ENCODE results near the gene B4GALNT1.
"Not testable (repeated sequence)": the region's sequence is repeated elsewhere in the genome, so short reads cannot be mapped to it uniquely, and the experiment has no call there.

B4GALNT1 gene

DNA sequence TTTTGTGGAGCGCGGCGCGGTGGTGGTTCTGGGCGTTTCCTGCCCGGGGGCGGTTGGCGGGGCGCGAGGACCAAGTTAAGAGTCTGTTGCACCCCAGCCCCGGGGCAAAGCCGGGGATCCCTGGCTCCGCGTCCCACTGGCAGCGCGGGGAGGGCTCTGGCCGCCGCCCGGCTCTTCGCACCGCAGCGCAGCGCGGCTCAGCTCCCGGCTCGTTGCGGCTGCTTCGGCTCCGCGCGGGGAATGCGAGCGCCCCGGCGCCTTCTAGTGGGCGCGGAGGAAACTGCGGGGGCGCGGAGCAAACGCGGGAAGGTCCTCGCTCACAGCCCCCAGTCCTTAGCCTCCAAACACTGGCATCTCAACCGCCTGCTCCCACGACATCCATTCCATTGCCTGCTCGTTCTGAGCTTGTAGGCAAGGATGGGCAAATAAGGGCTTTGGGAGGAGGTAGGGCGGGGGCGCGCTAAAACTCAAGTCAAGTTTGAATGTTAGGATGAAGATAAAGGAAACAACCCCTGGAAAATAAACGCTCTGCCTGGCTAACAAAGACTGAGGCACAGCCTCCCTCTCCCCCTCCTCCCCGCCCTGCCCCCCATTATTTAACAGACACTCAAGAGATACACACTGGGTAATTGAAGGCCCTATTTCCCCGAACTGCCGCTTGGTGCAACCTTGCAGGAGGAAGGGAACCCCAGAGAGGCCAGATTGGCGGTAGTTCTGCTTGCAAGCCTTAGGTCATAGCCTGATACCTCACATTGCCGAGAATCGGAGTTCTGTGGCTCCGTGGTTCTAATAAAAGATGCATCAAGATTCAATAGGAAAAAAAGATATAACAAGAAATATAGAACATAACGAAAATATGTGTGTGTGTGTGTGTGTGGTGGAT lies at the start of gene B4GALNT1:
Gene B4GALNT1 (minus strand): TSS at position 244 of the 883 bp plus-strand sequence. CDS start 1,069 bp downstream, outside the sequence.
- Histone ChIP-seq H3K27me3 (ENCODE audit: insufficient read depth, low read length) (0 out of 2 replicates have a peak, but pooled peaks cover 3% of the 10 kb centered on the region), H2AFZ (ENCODE audit: low read length, unreplicated experiment) (peak within 1 kb of the TSS; percentile 92), H3K4me3 (ENCODE audit: low read depth, low read length) (peak within 1 kb of the TSS; percentile 92), H3K36me3 (ENCODE audit: insufficient read depth, low read length) (no peaks in the 10 kb centered on the region), H3K27ac (ENCODE audit: low read depth, low read length) (no peak within 1 kb of the TSS), H3K79me2 (ENCODE audit: control insufficient read depth, insufficient read depth, low read length, unreplicated experiment) (no peaks in the 10 kb centered on the region), H3K4me1 (ENCODE audit: control insufficient read depth, insufficient read depth, low read length, unreplicated experiment) (peaks cover 4% of the 10 kb centered on the region)

DNA sequence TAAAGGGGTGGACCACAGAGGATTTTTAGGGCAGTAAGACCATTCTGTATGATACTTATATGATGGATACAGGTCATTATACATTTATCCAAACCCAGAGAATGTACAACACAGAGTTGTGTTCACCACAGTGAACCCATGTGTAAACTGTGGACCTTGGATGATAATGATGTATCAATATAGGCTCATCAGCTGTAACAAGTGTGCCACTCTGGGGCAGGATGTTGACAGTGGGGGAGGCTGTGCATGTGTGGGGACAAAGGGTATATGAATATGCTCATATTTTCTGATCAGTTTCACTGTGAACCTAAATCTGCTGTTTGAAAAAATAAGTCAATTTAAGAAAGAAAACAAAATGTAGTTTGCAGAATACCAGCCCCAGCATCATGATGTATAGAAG lies 46.7 kb upstream of the B4GALNT1 start:
- Histone ChIP-seq H3K27ac (ENCODE audit: low read depth, low read length) (no peak overlapping the region), H3K36me3 (ENCODE audit: insufficient read depth, low read length) (no peaks in the 10 kb centered on the region), H3K4me1 (ENCODE audit: control insufficient read depth, insufficient read depth, low read length, unreplicated experiment) (no peaks in the 10 kb centered on the region), H3K79me2 (ENCODE audit: control insufficient read depth, insufficient read depth, low read length, unreplicated experiment) (no peaks in the 10 kb centered on the region), H3K27me3 (ENCODE audit: insufficient read depth, low read length) (peaks cover 20% of the 10 kb centered on the region), H3K4me3 (ENCODE audit: low read depth, low read length) (no peak overlapping the region), H2AFZ (ENCODE audit: low read length, unreplicated experiment) (no peak overlapping the region)

DNA sequence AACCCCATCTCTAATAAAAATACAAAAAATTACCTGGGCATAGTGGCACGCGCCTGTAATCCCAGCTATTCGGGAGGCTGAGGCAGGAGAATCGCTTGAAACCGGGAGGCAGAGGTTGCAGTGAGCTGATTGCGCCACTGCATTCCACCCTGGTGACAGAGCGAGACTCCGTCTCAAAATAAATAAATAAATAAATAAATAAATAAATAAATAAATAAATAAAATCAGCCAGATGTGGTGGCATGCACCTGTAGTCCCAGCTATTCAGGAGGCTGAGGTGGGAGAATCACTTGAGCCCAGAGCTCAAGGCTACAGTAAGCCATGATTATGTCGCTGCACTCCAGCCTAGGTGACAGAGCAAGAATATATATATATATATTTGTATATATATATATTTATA lies 44.9 kb upstream of the B4GALNT1 start:
- not testable (repeated sequence) for H3K79me2 ChIP-seq (ENCODE audit: control insufficient read depth, insufficient read depth, low read length, unreplicated experiment); H3K36me3 ChIP-seq (ENCODE audit: insufficient read depth, low read length); H3K4me1 ChIP-seq (ENCODE audit: control insufficient read depth, insufficient read depth, low read length, unreplicated experiment); H3K4me3 ChIP-seq (ENCODE audit: low read depth, low read length); H3K27ac ChIP-seq (ENCODE audit: low read depth, low read length); H2AFZ ChIP-seq (ENCODE audit: low read length, unreplicated experiment)
- peaks cover 12% of the 10 kb centered on the region; the same call in 1 of the 2 replicates for H3K27me3 ChIP-seq (ENCODE audit: insufficient read depth, low read length)

DNA sequence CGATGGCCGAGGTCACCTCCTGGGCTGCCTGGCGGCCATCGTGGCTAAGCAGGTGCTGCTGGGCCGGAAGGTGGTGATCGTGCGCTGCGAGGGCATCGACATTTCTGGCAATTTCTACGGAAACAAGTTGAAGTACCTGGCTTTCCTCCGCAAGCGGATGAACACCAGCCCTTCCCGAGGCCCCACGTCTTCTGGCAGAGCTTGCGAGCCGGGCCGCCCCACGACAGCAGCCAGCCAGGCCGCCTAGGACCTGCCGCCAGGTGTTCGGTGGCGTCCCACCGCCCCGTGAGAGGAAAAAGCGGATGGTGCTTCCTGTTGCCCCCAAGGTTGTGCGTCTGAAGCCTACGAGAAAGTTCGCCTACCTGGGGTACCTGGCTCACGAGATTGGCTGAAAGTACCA lies 41.7 kb upstream of the B4GALNT1 start:
- Histone ChIP-seq H3K79me2 (ENCODE audit: control insufficient read depth, insufficient read depth, low read length, unreplicated experiment) (no peaks in the 10 kb centered on the region), H3K4me1 (ENCODE audit: control insufficient read depth, insufficient read depth, low read length, unreplicated experiment) (no peaks in the 10 kb centered on the region), H3K27me3 (ENCODE audit: insufficient read depth, low read length) (peaks cover 18% of the 10 kb centered on the region; the same call in 1 of the 2 replicates), H3K27ac (ENCODE audit: low read depth, low read length) (no peak overlapping the region), H2AFZ (ENCODE audit: low read length, unreplicated experiment) (no peak overlapping the region), H3K4me3 (ENCODE audit: low read depth, low read length) (no peak overlapping the region), H3K36me3 (ENCODE audit: insufficient read depth, low read length) (no peaks in the 10 kb centered on the region)

DNA sequence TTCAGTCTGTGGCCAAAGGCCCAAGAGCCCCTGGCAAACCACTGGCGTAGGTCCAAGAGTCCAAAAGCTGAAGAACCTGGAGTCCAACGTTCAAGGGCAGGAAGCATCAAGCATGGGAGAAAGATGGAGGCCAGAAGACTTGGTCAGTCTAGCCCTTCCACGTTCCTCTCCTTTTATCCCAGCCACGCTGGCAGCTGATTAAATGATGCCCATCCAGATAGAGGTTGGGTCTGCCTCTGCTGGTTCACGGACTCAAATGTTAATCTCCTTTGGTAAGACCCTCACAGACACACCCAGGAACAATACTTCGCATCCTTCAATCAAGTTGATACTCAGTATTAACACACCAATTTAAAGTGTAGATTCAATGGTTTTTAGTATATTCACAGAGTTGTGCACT lies 39.8 kb upstream of the B4GALNT1 start:
- no peak overlapping the region for H3K4me3 ChIP-seq (ENCODE audit: low read depth, low read length)
- no peaks in the 10 kb centered on the region for H3K79me2 ChIP-seq (ENCODE audit: control insufficient read depth, insufficient read depth, low read length, unreplicated experiment)
- no peak overlapping the region for H3K27ac ChIP-seq (ENCODE audit: low read depth, low read length)

DNA sequence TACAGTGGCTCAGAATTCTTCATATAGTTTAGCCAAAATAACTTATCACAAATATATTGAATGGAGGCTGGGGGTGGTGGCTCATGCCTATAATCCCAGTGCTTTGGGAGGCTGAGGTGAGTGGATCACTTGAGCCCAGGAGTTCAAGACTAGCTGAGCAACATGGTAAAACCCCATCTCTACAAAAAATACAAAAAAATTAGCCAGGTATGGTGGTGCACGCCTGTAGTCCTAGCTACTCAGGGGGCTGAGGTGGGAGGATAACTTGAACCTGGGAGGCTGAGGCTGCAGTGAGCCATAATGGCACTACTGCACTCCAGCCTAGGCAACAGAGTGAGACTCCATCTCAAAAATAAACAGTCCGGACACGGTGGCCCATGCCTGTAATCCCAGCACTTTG lies 38.8 kb upstream of the B4GALNT1 start:
- not testable (repeated sequence) for H3K4me3 ChIP-seq (ENCODE audit: low read depth, low read length); H3K79me2 ChIP-seq (ENCODE audit: control insufficient read depth, insufficient read depth, low read length, unreplicated experiment); H3K36me3 ChIP-seq (ENCODE audit: insufficient read depth, low read length); H2AFZ ChIP-seq (ENCODE audit: low read length, unreplicated experiment); H3K4me1 ChIP-seq (ENCODE audit: control insufficient read depth, insufficient read depth, low read length, unreplicated experiment); H3K27ac ChIP-seq (ENCODE audit: low read depth, low read length)
- H3K27me3 ChIP-seq (ENCODE audit: insufficient read depth, low read length) = peaks cover 11% of the 10 kb centered on the region; the same call in 1 of the 2 replicates

More for the DNA sequence above, 39.8 kb upstream of the B4GALNT1 start:
- H3K36me3 ChIP-seq (ENCODE audit: insufficient read depth, low read length) = no peaks in the 10 kb centered on the region
- H3K4me1 ChIP-seq (ENCODE audit: control insufficient read depth, insufficient read depth, low read length, unreplicated experiment) = no peaks in the 10 kb centered on the region
- peaks cover 14% of the 10 kb centered on the region; the same call in 1 of the 2 replicates for H3K27me3 ChIP-seq (ENCODE audit: insufficient read depth, low read length)
- H2AFZ ChIP-seq (ENCODE audit: low read length, unreplicated experiment) = no peak overlapping the region

DNA sequence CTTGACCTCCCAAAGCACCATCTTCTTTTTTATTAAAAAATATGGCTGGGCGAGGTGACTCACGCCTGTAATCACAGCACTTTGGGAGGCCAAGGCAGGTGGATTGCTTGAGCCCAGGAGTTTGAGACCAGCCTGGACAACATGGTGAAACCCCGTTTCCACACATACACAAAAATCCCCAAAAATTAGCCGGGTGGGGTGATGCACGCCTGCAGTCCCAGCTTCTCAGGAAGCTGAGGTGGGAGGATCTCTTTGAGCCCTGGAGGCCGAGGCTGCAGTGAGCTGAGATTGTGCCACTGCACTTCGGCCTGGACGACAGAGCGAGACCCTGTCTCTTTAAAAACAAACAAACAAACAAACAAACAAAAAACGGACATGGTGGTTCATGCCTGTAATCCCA lies 36.7 kb upstream of the B4GALNT1 start:
- H3K27me3 ChIP-seq (ENCODE audit: insufficient read depth, low read length) = peaks cover 14% of the 10 kb centered on the region; the same call in 1 of the 2 replicates
- not testable (repeated sequence) for H3K79me2 ChIP-seq (ENCODE audit: control insufficient read depth, insufficient read depth, low read length, unreplicated experiment); H3K27ac ChIP-seq (ENCODE audit: low read depth, low read length); H3K4me3 ChIP-seq (ENCODE audit: low read depth, low read length); H2AFZ ChIP-seq (ENCODE audit: low read length, unreplicated experiment); H3K4me1 ChIP-seq (ENCODE audit: control insufficient read depth, insufficient read depth, low read length, unreplicated experiment); H3K36me3 ChIP-seq (ENCODE audit: insufficient read depth, low read length)

DNA sequence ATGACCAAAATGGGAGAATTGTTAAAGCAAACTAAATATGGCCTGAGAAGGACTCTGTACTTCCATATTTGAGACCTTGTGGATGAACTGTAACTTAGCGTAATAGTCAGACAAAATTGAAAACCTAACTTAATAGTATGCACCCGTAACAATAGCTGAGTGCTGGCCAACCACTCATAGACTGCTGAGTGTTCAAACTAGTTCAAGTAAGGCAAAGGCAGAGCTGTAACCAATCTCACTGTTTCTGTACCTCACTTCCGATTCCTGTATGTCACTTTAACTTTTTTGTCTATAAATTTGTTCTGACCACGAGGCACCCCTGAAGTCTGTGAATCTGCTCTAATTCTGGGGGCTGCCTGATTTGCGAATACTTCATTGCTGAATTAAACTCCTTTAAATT lies 33.9 kb upstream of the B4GALNT1 start:
- Histone ChIP-seq H3K27me3 (ENCODE audit: insufficient read depth, low read length) (peaks cover 9% of the 10 kb centered on the region; the same call in 1 of the 2 replicates), H3K27ac (ENCODE audit: low read depth, low read length) (no peak overlapping the region)

DNA sequence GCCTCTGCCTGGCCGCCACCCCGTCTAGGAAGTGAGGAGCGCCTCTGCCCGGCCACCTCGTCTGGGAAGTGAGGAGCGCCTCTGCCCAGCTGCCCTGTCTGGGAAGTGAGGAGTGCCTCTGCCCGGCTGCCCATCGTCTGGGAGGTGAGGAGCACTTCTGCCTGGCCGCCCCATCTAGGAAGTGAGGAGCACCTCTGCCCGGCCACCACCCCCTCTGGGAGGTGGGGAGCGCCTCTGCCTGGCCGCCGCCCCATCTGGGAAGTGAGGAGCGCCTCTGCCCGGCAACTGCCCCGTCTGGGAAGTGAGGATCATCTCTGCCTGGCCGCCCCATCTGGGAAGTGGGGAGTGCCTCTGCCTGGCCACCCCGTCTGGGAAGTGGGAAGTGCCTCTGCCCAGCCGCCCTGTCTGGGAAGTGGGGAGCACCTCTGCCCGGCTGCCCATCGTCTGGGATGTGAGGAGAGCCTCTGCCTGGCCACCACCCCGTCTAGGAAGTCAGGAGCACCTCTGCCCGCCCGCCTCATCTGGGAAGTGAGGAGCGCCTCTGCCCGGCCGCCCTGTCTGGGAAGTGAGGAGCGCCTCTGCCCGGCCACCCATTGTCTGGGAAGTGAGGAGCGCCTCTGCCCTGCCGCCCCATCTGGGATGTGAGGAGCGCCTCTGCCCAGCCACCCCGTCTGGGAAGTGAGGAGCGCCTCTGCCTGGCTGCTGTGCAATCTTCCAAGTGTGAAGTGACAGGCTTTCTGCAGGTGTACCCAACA lies 32.2 kb upstream of the B4GALNT1 start:
- H3K79me2 ChIP-seq (ENCODE audit: control insufficient read depth, insufficient read depth, low read length, unreplicated experiment); H3K27ac ChIP-seq (ENCODE audit: low read depth, low read length); H3K36me3 ChIP-seq (ENCODE audit: insufficient read depth, low read length); H3K27me3 ChIP-seq (ENCODE audit: insufficient read depth, low read length); H2AFZ ChIP-seq (ENCODE audit: low read length, unreplicated experiment); H3K4me1 ChIP-seq (ENCODE audit: control insufficient read depth, insufficient read depth, low read length, unreplicated experiment); H3K4me3 ChIP-seq (ENCODE audit: low read depth, low read length): not testable (repeated sequence)

More for the DNA sequence above, 33.9 kb upstream of the B4GALNT1 start:
- H3K36me3 ChIP-seq (ENCODE audit: insufficient read depth, low read length) = no peaks in the 10 kb centered on the region
- H3K4me1 ChIP-seq (ENCODE audit: control insufficient read depth, insufficient read depth, low read length, unreplicated experiment) = no peaks in the 10 kb centered on the region
- no peak overlapping the region for H2AFZ ChIP-seq (ENCODE audit: low read length, unreplicated experiment)
- no peaks in the 10 kb centered on the region for H3K79me2 ChIP-seq (ENCODE audit: control insufficient read depth, insufficient read depth, low read length, unreplicated experiment)
- H3K4me3 ChIP-seq (ENCODE audit: low read depth, low read length) = no peak overlapping the region

DNA sequence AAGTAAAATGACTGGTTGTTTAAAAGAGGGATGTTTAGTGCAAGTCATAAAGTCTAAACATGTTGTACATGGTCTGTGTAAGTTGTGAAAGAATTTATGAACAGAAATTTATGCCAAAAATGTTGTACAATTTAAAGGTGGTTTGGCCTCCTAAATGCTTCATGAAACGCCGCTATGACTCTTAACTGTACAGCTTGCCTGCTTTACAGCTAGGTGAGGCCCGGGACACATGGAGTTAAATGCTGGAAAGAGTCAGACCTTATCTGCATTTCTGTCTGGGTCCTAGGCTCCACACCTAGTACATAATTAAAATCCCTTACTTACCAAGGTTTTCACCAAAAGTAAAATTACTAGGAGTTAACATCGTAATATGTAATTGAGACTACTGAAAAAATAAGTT lies 28.4 kb upstream of the B4GALNT1 start:
- H3K4me1 ChIP-seq (ENCODE audit: control insufficient read depth, insufficient read depth, low read length, unreplicated experiment) = no peaks in the 10 kb centered on the region
- no peak overlapping the region for H3K27ac ChIP-seq (ENCODE audit: low read depth, low read length)
- H2AFZ ChIP-seq (ENCODE audit: low read length, unreplicated experiment) = no peak overlapping the region
- H3K79me2 ChIP-seq (ENCODE audit: control insufficient read depth, insufficient read depth, low read length, unreplicated experiment) = no peaks in the 10 kb centered on the region
- no peak overlapping the region for H3K4me3 ChIP-seq (ENCODE audit: low read depth, low read length)
- peaks cover 18% of the 10 kb centered on the region for H3K27me3 ChIP-seq (ENCODE audit: insufficient read depth, low read length)
- H3K36me3 ChIP-seq (ENCODE audit: insufficient read depth, low read length) = no peaks in the 10 kb centered on the region

All from ACC112 (cell line).